HL-60 (cell line): ENCODE results near the gene TOP2A.

Experiments used
- DNase-seq, 2 experiments: peaks; one replicate each; pipeline ENCODE4 v3.0.0-alpha.2; 2010 to 2020; ENCODE audit warnings: low read depth in 1 of 2, low spot score in 1 of 2
- H3K27ac ChIP-seq: fragments of 250-450 bp; sonication (Bioruptor Pico); replicated peaks from 2 replicates; pipeline ENCODE4 v1.5.1; 2020; ENCODE audit warnings: mild to moderate bottlenecking, moderate library complexity
- H3K27me3 ChIP-seq: fragments of 250-450 bp; sonication (Bioruptor Pico); 2 replicates; pipeline ENCODE4 v1.5.1; 2021; ENCODE audit warnings: mild to moderate bottlenecking, moderate library complexity; ENCODE audit not compliant: insufficient read depth, poor library complexity, severe bottlenecking
- H3K4me3 ChIP-seq: replicated peaks from 2 replicates; pipeline ENCODE4 v1.5.1; 2011; ENCODE audit warnings: mild to moderate bottlenecking, control low read depth, low read length; ENCODE audit not compliant: insufficient read depth
- GABPA ChIP-seq: IDR thresholded peaks from 2 replicates; pipeline ENCODE4 v1.6.1; 2012; ENCODE audit warnings: low read depth
- POLR2AphosphoS5 ChIP-seq: IDR thresholded peaks from 2 replicates; pipeline ENCODE4 v1.6.1; 2012; ENCODE audit warnings: low read depth
- SPI1 ChIP-seq: IDR thresholded peaks from 2 replicates; pipeline ENCODE4 v1.6.1; 2012; ENCODE audit warnings: low read depth, mild to moderate bottlenecking, borderline replicate concordance
- TF ChIP-seq, protein P1 (sequence below): IDR thresholded peaks from 2 replicates; pipeline ENCODE4 v1.6.1; 2012; ENCODE audit warnings: low read depth; ENCODE audit not compliant: insufficient replicate concordance
- TF ChIP-seq, protein P2 (sequence below): IDR thresholded peaks from one replicate; pipeline ENCODE4 v1.5.1; 2011; ENCODE audit warnings: low read length, control low read depth, inconsistent platforms; ENCODE audit not compliant: insufficient read depth

Gene TOP2A

DNA sequence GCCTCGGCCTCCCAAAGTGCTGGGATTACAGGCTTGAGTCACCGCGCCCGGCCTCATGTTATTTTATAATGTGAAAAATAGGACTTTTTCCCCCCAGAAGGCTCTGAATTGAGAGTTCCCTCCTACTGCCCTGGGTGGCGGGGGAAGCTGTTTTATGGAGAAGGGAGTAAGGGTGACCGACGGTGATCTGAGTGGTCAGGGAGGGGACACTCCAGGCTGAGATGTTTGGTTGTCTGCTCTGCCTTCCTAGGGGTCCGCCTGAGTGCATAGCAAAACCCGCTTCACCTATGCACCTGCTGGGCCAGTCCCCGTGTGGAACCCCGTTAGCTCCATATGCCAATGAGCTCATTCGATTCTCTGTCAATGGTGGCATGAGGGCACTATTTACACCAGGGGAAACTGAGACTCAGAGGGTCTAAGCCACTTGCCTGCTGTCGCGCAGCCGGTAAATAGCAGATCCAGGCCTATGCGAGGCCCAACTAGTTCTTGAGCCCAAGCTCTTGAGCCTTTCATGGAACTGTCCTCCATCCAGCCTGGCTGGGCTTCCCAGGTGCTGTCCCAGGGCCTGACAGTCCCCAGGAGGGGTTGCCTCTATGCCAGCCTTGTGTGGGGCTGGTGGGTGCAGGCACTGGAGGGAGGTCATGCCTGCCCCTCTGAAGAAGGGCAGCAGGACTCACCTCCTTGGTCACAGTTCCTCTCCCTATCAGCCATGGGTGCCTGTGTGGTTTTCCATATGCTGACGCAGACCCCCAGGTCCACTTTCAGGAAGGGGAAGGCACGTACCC, 51.4 kb downstream of the TOP2A start:
- no peak for DNase-seq
- Histone ChIP-seq H3K27me3 (no peaks in the 10 kb centered on the region), H3K27ac (no peak overlapping the region), H3K4me3 (no peak overlapping the region)
- TF ChIP-seq, protein P1, sequence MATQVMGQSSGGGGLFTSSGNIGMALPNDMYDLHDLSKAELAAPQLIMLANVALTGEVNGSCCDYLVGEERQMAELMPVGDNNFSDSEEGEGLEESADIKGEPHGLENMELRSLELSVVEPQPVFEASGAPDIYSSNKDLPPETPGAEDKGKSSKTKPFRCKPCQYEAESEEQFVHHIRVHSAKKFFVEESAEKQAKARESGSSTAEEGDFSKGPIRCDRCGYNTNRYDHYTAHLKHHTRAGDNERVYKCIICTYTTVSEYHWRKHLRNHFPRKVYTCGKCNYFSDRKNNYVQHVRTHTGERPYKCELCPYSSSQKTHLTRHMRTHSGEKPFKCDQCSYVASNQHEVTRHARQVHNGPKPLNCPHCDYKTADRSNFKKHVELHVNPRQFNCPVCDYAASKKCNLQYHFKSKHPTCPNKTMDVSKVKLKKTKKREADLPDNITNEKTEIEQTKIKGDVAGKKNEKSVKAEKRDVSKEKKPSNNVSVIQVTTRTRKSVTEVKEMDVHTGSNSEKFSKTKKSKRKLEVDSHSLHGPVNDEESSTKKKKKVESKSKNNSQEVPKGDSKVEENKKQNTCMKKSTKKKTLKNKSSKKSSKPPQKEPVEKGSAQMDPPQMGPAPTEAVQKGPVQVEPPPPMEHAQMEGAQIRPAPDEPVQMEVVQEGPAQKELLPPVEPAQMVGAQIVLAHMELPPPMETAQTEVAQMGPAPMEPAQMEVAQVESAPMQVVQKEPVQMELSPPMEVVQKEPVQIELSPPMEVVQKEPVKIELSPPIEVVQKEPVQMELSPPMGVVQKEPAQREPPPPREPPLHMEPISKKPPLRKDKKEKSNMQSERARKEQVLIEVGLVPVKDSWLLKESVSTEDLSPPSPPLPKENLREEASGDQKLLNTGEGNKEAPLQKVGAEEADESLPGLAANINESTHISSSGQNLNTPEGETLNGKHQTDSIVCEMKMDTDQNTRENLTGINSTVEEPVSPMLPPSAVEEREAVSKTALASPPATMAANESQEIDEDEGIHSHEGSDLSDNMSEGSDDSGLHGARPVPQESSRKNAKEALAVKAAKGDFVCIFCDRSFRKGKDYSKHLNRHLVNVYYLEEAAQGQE: no peak
- TF ChIP-seq SPI1: no peak
- TF ChIP-seq GABPA: no peak
- no peak for TF ChIP-seq POLR2AphosphoS5
- TF ChIP-seq, protein P2, sequence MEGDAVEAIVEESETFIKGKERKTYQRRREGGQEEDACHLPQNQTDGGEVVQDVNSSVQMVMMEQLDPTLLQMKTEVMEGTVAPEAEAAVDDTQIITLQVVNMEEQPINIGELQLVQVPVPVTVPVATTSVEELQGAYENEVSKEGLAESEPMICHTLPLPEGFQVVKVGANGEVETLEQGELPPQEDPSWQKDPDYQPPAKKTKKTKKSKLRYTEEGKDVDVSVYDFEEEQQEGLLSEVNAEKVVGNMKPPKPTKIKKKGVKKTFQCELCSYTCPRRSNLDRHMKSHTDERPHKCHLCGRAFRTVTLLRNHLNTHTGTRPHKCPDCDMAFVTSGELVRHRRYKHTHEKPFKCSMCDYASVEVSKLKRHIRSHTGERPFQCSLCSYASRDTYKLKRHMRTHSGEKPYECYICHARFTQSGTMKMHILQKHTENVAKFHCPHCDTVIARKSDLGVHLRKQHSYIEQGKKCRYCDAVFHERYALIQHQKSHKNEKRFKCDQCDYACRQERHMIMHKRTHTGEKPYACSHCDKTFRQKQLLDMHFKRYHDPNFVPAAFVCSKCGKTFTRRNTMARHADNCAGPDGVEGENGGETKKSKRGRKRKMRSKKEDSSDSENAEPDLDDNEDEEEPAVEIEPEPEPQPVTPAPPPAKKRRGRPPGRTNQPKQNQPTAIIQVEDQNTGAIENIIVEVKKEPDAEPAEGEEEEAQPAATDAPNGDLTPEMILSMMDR: no peak

DNA sequence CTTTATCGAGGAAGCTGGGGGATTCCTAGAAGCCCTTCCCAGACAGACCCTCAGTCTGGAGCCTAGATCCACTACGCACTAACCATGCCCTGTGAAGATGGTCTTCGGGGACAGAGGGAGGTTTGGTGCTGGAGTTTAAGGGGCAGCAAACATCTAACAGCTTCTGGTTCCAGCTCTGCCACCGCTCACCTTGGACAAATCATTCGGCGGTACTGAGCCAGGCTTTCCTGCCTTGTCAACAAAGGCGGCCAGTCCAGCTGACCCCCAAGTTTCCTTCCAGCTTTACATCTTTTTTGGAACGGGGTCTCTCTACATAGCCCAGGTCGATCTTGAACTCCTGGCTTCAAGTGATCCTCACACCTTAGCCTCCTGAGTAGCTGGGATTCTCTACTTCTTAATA, 52.8 kb downstream of the TOP2A start:
- no peak for DNase-seq
- Histone ChIP-seq H3K27me3 (no peaks in the 10 kb centered on the region), H3K27ac (no peak overlapping the region), H3K4me3 (no peak overlapping the region)
- no peak for TF ChIP-seq SPI1

DNA sequence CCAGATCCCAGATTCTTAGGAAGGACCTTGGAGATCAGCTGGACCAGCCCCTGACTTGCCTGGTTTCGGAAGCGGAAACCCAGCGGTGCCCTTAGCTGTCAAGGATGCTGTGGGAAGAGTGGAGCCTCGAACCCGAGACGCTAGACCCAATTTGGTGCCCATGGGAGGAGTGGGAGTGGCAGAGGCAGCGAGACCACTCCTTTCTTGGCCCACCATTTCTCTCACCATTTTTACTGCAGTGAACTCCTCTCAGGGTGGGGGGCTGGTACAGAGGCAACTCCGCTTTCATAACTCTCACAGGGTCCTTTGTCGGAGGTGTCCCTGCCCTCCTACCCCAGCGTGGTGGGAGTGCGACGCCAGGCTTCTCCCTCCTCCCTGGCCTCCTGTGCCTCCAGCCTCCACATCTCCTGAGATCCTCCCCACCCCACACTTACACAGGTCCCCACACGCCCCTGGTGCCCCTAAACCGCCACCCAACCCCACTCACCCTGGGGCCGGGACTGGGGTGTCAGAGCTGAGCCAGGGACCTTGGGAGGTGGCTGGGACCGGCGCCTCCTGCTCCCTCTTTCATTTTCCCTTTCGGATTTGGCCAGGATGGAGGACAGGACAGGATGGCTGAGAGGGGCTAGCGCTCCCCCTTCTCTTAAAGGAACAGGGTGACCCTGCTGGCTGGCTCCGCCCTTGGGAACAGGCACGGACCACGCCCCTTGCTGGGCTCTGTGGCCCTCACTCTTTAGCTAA, 53.4 kb downstream of the TOP2A start, which contains the start of gene GJD3:
GJD3 (minus strand) TSS at position 617 of the 741 bp plus-strand sequence. CDS start 922 bp downstream, outside the sequence.
- TF ChIP-seq, protein P2: no peak
- TF ChIP-seq SPI1 (no peak), GABPA (no peak), POLR2AphosphoS5 (no peak)
- TF ChIP-seq, protein P1: no peak
- DNase-seq: no peak
- peak within 1 kb of the TSS; percentile 53 for H3K4me3 ChIP-seq

DNA sequence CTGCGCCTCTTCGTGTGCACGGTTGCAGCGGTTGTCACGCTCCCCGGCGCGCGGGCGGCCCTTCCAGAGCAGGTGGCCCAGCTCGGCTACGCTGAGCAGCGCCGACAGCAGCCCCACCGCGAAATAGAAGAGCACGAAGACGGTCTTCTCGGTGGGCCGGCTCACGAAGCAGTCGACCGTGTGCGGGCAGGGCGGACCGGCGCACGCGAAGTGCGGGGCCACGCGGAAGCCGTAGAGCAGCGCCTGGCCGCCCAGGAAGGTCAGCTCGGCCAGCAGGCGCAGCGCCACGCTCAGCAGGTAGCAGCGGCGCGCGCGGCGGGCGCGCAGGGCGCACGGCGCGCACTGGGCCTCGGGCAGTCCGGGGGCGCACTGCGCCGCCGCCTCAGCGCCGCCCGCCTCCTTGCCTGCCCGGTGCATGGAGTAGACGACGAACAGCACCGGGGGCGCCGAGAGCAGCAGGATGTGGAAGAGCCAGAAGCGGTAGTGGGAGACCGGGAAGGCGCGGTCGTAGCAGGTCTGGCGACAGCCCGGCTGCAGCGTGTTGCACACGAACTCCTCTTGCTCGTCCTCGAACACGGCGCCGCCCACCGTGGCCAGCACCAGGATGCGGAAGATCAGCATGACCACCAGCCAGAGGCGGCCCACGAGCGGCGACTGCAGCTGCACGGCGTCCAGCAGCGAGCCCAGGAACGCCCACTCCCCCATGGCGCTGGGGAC, 54.4 kb downstream of the TOP2A start:
- Histone ChIP-seq H3K27me3 (no peaks in the 10 kb centered on the region), H3K27ac (no peak overlapping the region), H3K4me3 (peak overlapping the region; percentile 53)
- TF ChIP-seq GABPA: no peak
- TF ChIP-seq, protein P1: no peak
- no peak for TF ChIP-seq POLR2AphosphoS5
- TF ChIP-seq SPI1: no peak
- TF ChIP-seq, protein P2: no peak
- peak; percentile 17 to 56 for DNase-seq

More for the DNA sequence above, 53.4 kb downstream of the TOP2A start, which contains the start of gene GJD3:
- H3K27ac ChIP-seq: no peak within 1 kb of the TSS
- no peaks in the 10 kb centered on the region for H3K27me3 ChIP-seq
